NT2/D1 (cell line): ENCODE results near the gene RUNX1.

Experiments
- SUZ12 ChIP-seq: IDR thresholded peaks from 2 replicates; pipeline ENCODE4 v1.6.1; 2011; ENCODE audit not compliant: insufficient read length, insufficient read depth; ENCODE audit errors: extremely low read depth
- ZNF274 ChIP-seq: IDR thresholded peaks from 2 replicates; pipeline ENCODE4 v1.6.1; 2011; ENCODE audit warnings: mild to moderate bottlenecking, low read depth, low read length

GRCh38 chr21:34857122-34857713 is 191.9 kb downstream of the RUNX1 start:
- no peak for TF ChIP-seq ZNF274
- no peak for TF ChIP-seq SUZ12
